A673 (cell line): ENCODE measurements around the gene SLC16A8. TPM values are rescaled to one million over a fixed set of nuclear protein-coding genes. Genes with fewer than 3 reads are reported as not detected.

ENCODE experiments used
- Bru-seq: library from RNA; stranded (reverse); fragments of 400-500 nt; gene quantifications from one replicate; lab custom pipeline; 2021; lab: Mats Ljungman, UMichigan
- BruChase-seq, 2 experiments: library from RNA; stranded (reverse); fragments of 400-500 nt; gene quantifications; one replicate each; lab custom pipeline; 2021; lab: Mats Ljungman, UMichigan
- BruUV-seq: library from RNA; stranded (reverse); fragments of 400-500 nt; replicated peaks from 2 replicates; lab custom pipeline; 2021; lab: Mats Ljungman, UMichigan
- CTCF ChIA-PET: fragments of 300-600 bp; sonication (Branson Sonifier 250); formaldehyde crosslinking; loops from one replicate; lab custom pipeline; 2022; ENCODE audit warnings: antibody characterized with exemption; lab: Charles Lee
- POLR2A ChIA-PET: fragments of 300-600 bp; sonication (Branson Sonifier 250); formaldehyde crosslinking; loops from one replicate; lab custom pipeline; 2022; ENCODE audit warnings: antibody characterized with exemption; ENCODE audit not compliant: low non-redundant PET; lab: Charles Lee
- DNase-seq: peaks from one replicate; pipeline ENCODE4 v3.0.0-alpha.2; 2015; ENCODE audit warnings: low spot score
- H3K27ac ChIP-seq: fragments of 200-600 bp; sonication (generic); 2 replicates; pipeline ENCODE4 v1.5.1; 2016; ENCODE audit warnings: mixed run types, low read depth, mild to moderate bottlenecking, mixed read lengths, antibody characterized with exemption, low read length; ENCODE audit not compliant: poor library complexity, severe bottlenecking
- H3K27me3 ChIP-seq: fragments of 200-600 bp; sonication (generic); replicated peaks from 2 replicates; pipeline ENCODE4 v1.6.1; 2017; ENCODE audit warnings: mixed run types, low read depth, mild to moderate bottlenecking, mixed read lengths, antibody characterized with exemption, low read length; ENCODE audit not compliant: insufficient read depth, poor library complexity
- H3K36me3 ChIP-seq: fragments of 200-600 bp; sonication (generic); 2 replicates; pipeline ENCODE4 v1.6.1; 2016; ENCODE audit warnings: mixed run types, mild to moderate bottlenecking, mixed read lengths, antibody characterized with exemption, low read length; ENCODE audit not compliant: insufficient read depth, poor library complexity, severe bottlenecking
- H3K4me1 ChIP-seq: fragments of 200-600 bp; sonication (generic); 2 replicates; pipeline ENCODE4 v1.6.1; 2017; ENCODE audit warnings: mixed run types, mild to moderate bottlenecking, mixed read lengths, antibody characterized with exemption, low read length; ENCODE audit not compliant: insufficient read depth, poor library complexity, severe bottlenecking
- H3K4me3 ChIP-seq: fragments of 200-600 bp; sonication (generic); 2 replicates; pipeline ENCODE4 v1.5.1; 2016; ENCODE audit warnings: low read depth, mixed run types, mild to moderate bottlenecking, mixed read lengths, low read length; ENCODE audit not compliant: poor library complexity, severe bottlenecking
- H3K9me3 ChIP-seq: fragments of 200-600 bp; sonication (generic); 2 replicates; pipeline ENCODE4 v1.6.1; 2016; ENCODE audit warnings: mixed run types, low read depth, mild to moderate bottlenecking, mixed read lengths, antibody characterized with exemption, low read length; ENCODE audit not compliant: poor library complexity, severe bottlenecking
- EZH2 ChIP-seq: fragments of 200-600 bp; sonication (generic); IDR thresholded peaks from 2 replicates; pipeline ENCODE4 v1.6.1; 2017; ENCODE audit warnings: borderline replicate concordance, low read depth, mild to moderate bottlenecking, mixed read lengths, antibody characterized with exemption, low read length; ENCODE audit not compliant: poor library complexity, severe bottlenecking
- intact Hi-C: fragments of 100-400 bp; cut with micrococcal nuclease; formaldehyde crosslinking; loops from one replicate; pipeline ENCODE4 v1.10.0; 2022; ENCODE audit not compliant: unreplicated experiment
- long read RNA-seq: library from polyadenylated mRNA; stranded (forward); transcript quantifications from one replicate; pipeline ENCODE4 v2.0.0, GENCODE V29; 2022
- total RNA-seq: library from RNA; stranded (reverse); gene quantifications from 2 replicates; pipeline ENCODE4 v1.2.3, GENCODE V29; 2021
- TF ChIP-seq, protein P1 (sequence below): fragments of 300-800, 200-600 bp; sonication (generic); conservative IDR thresholded peaks from 2 replicates; pipeline ENCODE4 v1.5.1; 2017; ENCODE audit warnings: low read depth, mild to moderate bottlenecking, antibody characterized with exemption, low read length, moderate library complexity, mixed read lengths

The SLC16A8 gene, protein sequence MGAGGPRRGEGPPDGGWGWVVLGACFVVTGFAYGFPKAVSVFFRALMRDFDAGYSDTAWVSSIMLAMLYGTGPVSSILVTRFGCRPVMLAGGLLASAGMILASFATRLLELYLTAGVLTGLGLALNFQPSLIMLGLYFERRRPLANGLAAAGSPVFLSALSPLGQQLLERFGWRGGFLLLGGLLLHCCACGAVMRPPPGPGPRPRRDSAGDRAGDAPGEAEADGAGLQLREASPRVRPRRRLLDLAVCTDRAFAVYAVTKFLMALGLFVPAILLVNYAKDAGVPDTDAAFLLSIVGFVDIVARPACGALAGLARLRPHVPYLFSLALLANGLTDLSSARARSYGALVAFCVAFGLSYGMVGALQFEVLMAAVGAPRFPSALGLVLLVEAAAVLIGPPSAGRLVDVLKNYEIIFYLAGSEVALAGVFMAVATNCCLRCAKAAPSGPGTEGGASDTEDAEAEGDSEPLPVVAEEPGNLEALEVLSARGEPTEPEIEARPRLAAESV
- total RNA-seq (not detected in 2 replicates), Bru-seq, nascent RNA (not detected), BruChase-seq, experiment 1, labeled RNA remaining after a 2-hour chase (percentile 12 among the genes with signal in this experiment), BruChase-seq, experiment 2, labeled RNA remaining after a 6-hour chase (not detected)
- long read RNA-seq, result 0 reads

GRCh38 chr22:38083931-38084631 lies at the start of gene SLC16A8:
Gene SLC16A8 (minus strand): TSS chr22:38084184. CDS start chr22:38082873, 1,311 bp downstream.
- BruUV-seq, result no TSS peak
- Histone ChIP-seq H3K9me3 (no peaks in the 10 kb centered on the region), H3K4me3 (no peak within 1 kb of the TSS), H3K27ac (no peak within 1 kb of the TSS), H3K27me3 (peaks cover 18% of the 10 kb centered on the region), H3K4me1 (peaks cover 19% of the 10 kb centered on the region), H3K36me3 (no peaks in the 10 kb centered on the region)
- no peak for DNase-seq
- ChIA-PET CTCF (interaction anchor here (0.6 kb wide), 1 partner anchor 32 kb away, joined by 9 read pairs; no protein-coding TSS in a partner anchor), POLR2A (interaction anchor here (0.6 kb wide), 2 partner anchors 17 to 483 kb away, joined by 3 to 17 read pairs; no protein-coding TSS in a partner anchor)
- TF ChIP-seq, protein P1, sequence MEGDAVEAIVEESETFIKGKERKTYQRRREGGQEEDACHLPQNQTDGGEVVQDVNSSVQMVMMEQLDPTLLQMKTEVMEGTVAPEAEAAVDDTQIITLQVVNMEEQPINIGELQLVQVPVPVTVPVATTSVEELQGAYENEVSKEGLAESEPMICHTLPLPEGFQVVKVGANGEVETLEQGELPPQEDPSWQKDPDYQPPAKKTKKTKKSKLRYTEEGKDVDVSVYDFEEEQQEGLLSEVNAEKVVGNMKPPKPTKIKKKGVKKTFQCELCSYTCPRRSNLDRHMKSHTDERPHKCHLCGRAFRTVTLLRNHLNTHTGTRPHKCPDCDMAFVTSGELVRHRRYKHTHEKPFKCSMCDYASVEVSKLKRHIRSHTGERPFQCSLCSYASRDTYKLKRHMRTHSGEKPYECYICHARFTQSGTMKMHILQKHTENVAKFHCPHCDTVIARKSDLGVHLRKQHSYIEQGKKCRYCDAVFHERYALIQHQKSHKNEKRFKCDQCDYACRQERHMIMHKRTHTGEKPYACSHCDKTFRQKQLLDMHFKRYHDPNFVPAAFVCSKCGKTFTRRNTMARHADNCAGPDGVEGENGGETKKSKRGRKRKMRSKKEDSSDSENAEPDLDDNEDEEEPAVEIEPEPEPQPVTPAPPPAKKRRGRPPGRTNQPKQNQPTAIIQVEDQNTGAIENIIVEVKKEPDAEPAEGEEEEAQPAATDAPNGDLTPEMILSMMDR, result no peak
- intact Hi-C loops, result no loop called here

DNA sequence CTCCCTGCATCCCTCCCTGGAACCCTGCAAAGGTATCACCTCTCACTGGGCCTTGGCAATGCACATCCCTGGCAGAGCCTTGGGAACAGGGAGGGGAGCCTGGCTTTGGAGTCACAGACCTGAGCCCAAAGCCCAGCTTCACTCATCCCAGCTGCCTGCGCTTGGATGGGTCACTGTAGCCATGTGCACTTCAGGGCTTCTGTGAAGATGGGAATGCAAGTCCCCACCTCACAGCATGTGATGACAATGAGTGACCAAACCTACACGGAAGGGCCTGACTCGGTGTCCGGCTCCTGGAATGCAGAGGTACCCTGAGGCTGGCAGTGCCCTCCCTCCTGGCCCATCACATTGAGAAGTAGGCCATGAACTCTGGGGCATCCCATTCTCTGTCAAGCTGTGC lies 49.3 kb upstream of the SLC16A8 start:
- no TSS peak for BruUV-seq
- no peak for DNase-seq
- no peaks in the 10 kb centered on the region for H3K9me3 ChIP-seq
- no peak overlapping the region for H3K4me3 ChIP-seq
- CTCF ChIA-PET, result no interaction called here
- no peaks in the 10 kb centered on the region for H3K27me3 ChIP-seq
- H3K4me1 ChIP-seq, result no peaks in the 10 kb centered on the region
- intact Hi-C loops, result no loop called here
- POLR2A ChIA-PET, result no interaction called here
- H3K27ac ChIP-seq, result no peak overlapping the region
- H3K36me3 ChIP-seq, result no peaks in the 10 kb centered on the region
- no peak for TF ChIP-seq EZH2
- TF ChIP-seq, protein P1, result no peak

- Histone ChIP-seq H3K4me3 (no peak overlapping the region), H3K9me3 (no peaks in the 10 kb centered on the region), H3K4me1 (no peaks in the 10 kb centered on the region), H3K36me3 (no peaks in the 10 kb centered on the region), H3K27ac (no peak overlapping the region), H3K27me3 (no peaks in the 10 kb centered on the region)
- DNase-seq, result no peak
- CTCF ChIA-PET, result no interaction called here
- intact Hi-C loops, result no loop called here
- POLR2A ChIA-PET, result no interaction called here
- TF ChIP-seq EZH2, result no peak
- TF ChIP-seq, protein P1, result no peak
- BruUV-seq, result no TSS peak
Observed at GRCh38 chr22:38132794-38133193, 48.8 kb upstream of the SLC16A8 start.
